Colonic mucosa (tissue), 4 donors: ENCODE measurements around the gene CFAP73. TPM values are rescaled to one million over a fixed set of nuclear protein-coding genes. Genes with fewer than 3 reads are reported as not detected.

Experiments
- DNase-seq: peaks from one replicate; pipeline ENCODE4 v3.0.0-alpha.2; 2020
- H3K27ac ChIP-seq: fragments of 200-600 bp; one replicate; pipeline ENCODE4 v1.8.0; 2021
- H3K27me3 ChIP-seq: fragments of 200-600 bp; one replicate; pipeline ENCODE4 v1.8.0; 2021
- H3K36me3 ChIP-seq: fragments of 200-600 bp; one replicate; pipeline ENCODE4 v1.8.0; 2021
- H3K4me1 ChIP-seq: fragments of 200-600 bp; one replicate; pipeline ENCODE4 v1.8.0; 2021; ENCODE audit warnings: mild to moderate bottlenecking
- H3K4me3 ChIP-seq: fragments of 200-600 bp; one replicate; pipeline ENCODE4 v1.8.0; 2021
- H3K9ac ChIP-seq, 2 donors: one replicate each; pipeline ENCODE4 v1.7.0; 2013; ENCODE audit warnings: control low read depth in 2 of 2, low read depth in 2 of 2, low read length in 2 of 2
- H3K9me3 ChIP-seq: fragments of 200-600 bp; one replicate; pipeline ENCODE4 v1.8.0; 2021
- intact Hi-C: fragments of 100-400 bp; cut with DNase I; formaldehyde crosslinking; loops from one replicate; pipeline ENCODE4 v1.14.1; 2022
- total RNA-seq, 2 donors: library from RNA; stranded (reverse); fragmentation: NEBNext Ultra II Directional in 1 of 2; extraction: Animal tissue kit (Norgen Biotek cat#: 25700) in 1 of 2; gene quantifications; one replicate each; pipeline ENCODE4 v1.2.1, GENCODE V29; 2021
- TF ChIP-seq, protein P1 (sequence below): fragments of 200-600 bp; IDR thresholded peaks from one replicate; pipeline ENCODE4 v1.8.0; 2022; ENCODE audit warnings: antibody characterized with exemption, mild to moderate bottlenecking
- donor health status: healthy.
- donor health status: DM: no; HTN: no; CAD: no.
- donor health status: DM: no; HTN: no; CAD: no.

Gene CFAP73
- total RNA-seq, 2 donors from 2014 or later, result 0.20 TPM; not detected in 1

DNA sequence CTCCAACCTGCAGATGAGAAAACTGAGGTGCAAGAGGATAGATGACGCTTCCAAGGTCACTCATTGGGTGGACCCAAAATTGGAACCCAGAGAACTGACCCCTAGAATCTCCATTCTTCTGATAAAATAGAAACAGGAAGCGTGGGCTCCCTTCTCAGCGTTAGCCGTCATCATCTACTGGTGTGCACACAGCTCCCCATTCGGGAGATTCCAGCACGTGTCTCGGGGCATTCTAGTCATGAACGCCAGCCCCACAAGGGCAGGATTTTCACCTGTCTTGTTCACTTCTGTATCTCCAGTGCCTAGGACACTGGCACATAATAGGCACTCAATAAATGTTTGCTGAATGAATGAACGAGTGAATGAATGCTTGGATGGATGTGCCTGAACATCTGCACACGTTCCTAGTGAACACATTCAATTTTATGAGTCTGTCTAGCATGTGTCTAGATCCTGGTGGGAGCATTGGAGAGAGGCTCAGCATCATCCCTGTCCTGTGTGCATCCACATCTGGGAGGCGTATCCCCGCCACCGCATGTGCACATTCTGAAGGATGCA, 44.5 kb upstream of the CFAP73 start:
- Histone ChIP-seq H3K9me3 (no peaks in the 10 kb centered on the region), H3K36me3 (no peaks in the 10 kb centered on the region), H3K27ac (no peak overlapping the region), H3K9ac (no peak overlapping the region), H3K4me3 (no peak overlapping the region), H3K27me3 (no peaks in the 10 kb centered on the region), H3K4me1 (no peaks in the 10 kb centered on the region)
- intact Hi-C loops, result no loop called here
- DNase-seq, result no peak
- TF ChIP-seq, protein P1, sequence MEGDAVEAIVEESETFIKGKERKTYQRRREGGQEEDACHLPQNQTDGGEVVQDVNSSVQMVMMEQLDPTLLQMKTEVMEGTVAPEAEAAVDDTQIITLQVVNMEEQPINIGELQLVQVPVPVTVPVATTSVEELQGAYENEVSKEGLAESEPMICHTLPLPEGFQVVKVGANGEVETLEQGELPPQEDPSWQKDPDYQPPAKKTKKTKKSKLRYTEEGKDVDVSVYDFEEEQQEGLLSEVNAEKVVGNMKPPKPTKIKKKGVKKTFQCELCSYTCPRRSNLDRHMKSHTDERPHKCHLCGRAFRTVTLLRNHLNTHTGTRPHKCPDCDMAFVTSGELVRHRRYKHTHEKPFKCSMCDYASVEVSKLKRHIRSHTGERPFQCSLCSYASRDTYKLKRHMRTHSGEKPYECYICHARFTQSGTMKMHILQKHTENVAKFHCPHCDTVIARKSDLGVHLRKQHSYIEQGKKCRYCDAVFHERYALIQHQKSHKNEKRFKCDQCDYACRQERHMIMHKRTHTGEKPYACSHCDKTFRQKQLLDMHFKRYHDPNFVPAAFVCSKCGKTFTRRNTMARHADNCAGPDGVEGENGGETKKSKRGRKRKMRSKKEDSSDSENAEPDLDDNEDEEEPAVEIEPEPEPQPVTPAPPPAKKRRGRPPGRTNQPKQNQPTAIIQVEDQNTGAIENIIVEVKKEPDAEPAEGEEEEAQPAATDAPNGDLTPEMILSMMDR, result no peak

DNA sequence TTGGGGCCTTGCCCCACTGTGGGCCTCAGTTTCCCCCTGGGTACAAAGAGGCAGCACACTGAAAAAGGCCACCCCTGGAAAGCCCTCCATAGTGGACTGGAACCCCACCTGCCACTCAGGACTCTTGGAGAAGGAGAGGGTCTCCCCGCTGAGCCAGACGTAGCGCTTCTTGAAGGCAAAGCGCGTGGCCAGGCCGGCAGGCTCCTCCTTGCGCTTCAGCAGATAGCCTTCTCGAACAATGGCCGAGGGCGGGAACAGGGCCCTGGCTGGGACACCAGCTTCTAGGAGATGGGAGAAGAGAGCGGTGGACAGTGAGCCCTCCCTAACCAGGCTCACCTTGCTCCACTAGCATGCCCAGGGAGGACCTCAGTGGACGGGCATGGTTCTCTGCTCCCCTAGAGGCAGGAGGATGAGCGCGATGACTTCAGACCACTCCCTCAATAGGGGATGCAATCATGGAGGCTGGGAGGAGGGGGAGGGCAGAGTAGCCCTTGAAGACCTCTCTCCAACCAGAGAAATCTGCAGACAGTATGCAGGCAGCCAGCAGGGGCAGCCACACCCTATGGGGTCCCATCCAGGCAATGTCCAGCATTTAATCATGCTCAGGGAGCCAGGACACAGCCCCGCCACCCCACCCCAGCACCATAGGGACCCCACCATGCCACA, 43.8 kb upstream of the CFAP73 start:
- no peak for DNase-seq
- no peak overlapping the region for H3K27ac ChIP-seq
- H3K9me3 ChIP-seq, result no peaks in the 10 kb centered on the region
- no peaks in the 10 kb centered on the region for H3K36me3 ChIP-seq
- H3K9ac ChIP-seq, result no peak overlapping the region
- no peaks in the 10 kb centered on the region for H3K4me1 ChIP-seq
- TF ChIP-seq, protein P1, result no peak
- H3K27me3 ChIP-seq, result no peaks in the 10 kb centered on the region
- intact Hi-C loops, result no loop called here
- H3K4me3 ChIP-seq, result no peak overlapping the region

DNA sequence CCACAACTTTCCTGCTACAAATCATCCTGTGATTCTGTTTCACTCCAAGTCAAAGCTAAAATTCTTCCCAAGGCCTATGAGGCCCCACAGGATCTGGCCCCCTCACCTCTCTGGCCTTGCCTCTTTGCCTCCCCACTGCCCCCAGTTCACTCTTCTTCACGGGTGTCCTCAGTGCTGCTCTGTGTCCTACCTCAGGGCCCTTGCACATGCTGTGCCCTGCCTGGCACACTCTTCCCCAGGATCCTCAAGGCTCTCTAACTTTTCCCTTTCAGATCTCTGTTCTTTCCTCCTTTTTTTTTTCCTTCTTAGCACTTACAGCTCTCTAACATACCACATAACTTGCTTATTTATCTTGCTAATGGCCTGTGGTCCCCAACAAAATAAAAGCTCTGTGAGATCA, 43.2 kb upstream of the CFAP73 start:
- intact Hi-C loops, result no loop called here

DNA sequence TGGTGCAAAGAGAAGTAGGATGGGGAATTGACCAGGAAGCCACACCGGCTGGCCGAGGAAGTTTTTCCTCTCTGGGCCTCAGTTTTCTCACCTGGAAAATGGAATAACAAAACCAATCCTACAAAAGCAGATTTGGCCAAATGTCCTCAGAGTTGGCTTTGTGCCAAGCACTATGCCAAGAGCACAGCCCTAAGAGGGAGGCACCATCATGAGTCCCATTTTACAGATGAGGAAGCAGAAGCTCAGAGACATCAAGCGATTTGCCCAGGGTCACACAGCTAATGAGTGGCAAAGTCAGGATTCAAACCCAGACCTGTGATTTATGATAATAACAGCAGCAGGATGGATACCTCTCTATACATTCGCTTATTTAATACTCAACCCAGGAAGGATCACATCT, 41.2 kb upstream of the CFAP73 start:
- H3K4me3 ChIP-seq, result no peak overlapping the region
- H3K4me1 ChIP-seq, result no peaks in the 10 kb centered on the region
- H3K27me3 ChIP-seq, result no peaks in the 10 kb centered on the region
- H3K27ac ChIP-seq, result no peak overlapping the region
- no peaks in the 10 kb centered on the region for H3K9me3 ChIP-seq
- TF ChIP-seq, protein P1, result no peak
- no peak for DNase-seq
- intact Hi-C loops, result no loop called here
- H3K36me3 ChIP-seq, result no peaks in the 10 kb centered on the region
- H3K9ac ChIP-seq, result no peak overlapping the region

More for the DNA sequence above, 43.2 kb upstream of the CFAP73 start:
- Histone ChIP-seq H3K4me1 (no peaks in the 10 kb centered on the region), H3K27me3 (no peaks in the 10 kb centered on the region), H3K4me3 (no peak overlapping the region), H3K9me3 (no peaks in the 10 kb centered on the region), H3K36me3 (no peaks in the 10 kb centered on the region), H3K9ac (no peak overlapping the region), H3K27ac (no peak overlapping the region)
- TF ChIP-seq, protein P1, result no peak
- DNase-seq, result no peak

DNA sequence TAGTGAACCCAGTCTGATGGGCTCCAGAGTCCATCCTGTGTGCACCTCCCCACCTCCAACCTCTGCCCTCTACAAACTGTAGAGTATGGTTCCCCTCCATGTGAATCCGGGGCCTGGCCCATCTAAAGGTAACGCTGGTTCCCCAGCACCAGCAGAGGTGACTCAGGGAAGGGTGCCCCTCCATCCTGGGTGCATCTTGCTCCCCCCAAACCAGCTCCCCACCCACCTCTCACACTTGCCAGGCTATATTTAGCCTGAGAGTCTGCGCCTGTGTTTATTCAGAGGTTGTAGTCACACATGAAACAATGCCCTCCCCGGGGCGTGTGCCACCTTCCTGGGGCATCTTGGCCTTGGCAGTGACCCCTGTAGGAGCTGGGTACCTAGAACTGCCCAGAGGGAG, 40.2 kb upstream of the CFAP73 start:
- TF ChIP-seq, protein P1, result no peak
- H3K4me1 ChIP-seq, result no peaks in the 10 kb centered on the region

More for the DNA sequence above, 40.2 kb upstream of the CFAP73 start:
- no peaks in the 10 kb centered on the region for H3K36me3 ChIP-seq
- no peak overlapping the region for H3K27ac ChIP-seq
- H3K9me3 ChIP-seq, result no peaks in the 10 kb centered on the region
- intact Hi-C loops, result no loop called here
- DNase-seq, result no peak
- no peak overlapping the region for H3K4me3 ChIP-seq
- H3K9ac ChIP-seq, result no peak overlapping the region
- no peaks in the 10 kb centered on the region for H3K27me3 ChIP-seq
